Trophoblast cell (in vitro differentiated cells and primary cell): ENCODE results near the gene TBC1D9B.

Experiments
- DNase-seq, 2 donors: peaks; one replicate each; pipeline ENCODE4 v3.0.0-alpha.2; 2016
- H2AFZ ChIP-seq: 2 replicates; pipeline ENCODE4 v1.6.1; 2013; ENCODE audit warnings: low read length, moderate library complexity, mild to moderate bottlenecking; ENCODE audit not compliant: insufficient read depth, poor library complexity
- H2AK5ac ChIP-seq: 2 replicates; pipeline ENCODE4 v1.6.1; 2013; ENCODE audit warnings: mild to moderate bottlenecking, low read length
- H2BK120ac ChIP-seq: 2 replicates; pipeline ENCODE4 v1.6.1; 2013; ENCODE audit warnings: low read length, mild to moderate bottlenecking, moderate library complexity; ENCODE audit not compliant: insufficient read depth, poor library complexity
- H2BK12ac ChIP-seq: 2 replicates; pipeline ENCODE4 v1.6.1; 2013; ENCODE audit warnings: mild to moderate bottlenecking, low read length, moderate library complexity
- H2BK5ac ChIP-seq: 2 replicates; pipeline ENCODE4 v1.6.1; 2013; ENCODE audit warnings: low read length, low read depth, moderate library complexity, mild to moderate bottlenecking; ENCODE audit not compliant: poor library complexity
- H3K14ac ChIP-seq: 2 replicates; pipeline ENCODE4 v1.6.1; 2013; ENCODE audit warnings: mild to moderate bottlenecking, low read length
- H3K18ac ChIP-seq: 2 replicates; pipeline ENCODE4 v1.6.1; 2013; ENCODE audit warnings: mild to moderate bottlenecking, low read length
- H3K23ac ChIP-seq: 2 replicates; pipeline ENCODE4 v1.6.1; 2013; ENCODE audit warnings: low read length
- H3K27ac ChIP-seq: 2 replicates; pipeline ENCODE4 v1.5.1; 2013; ENCODE audit warnings: low read depth, mild to moderate bottlenecking, inconsistent platforms, low read length, moderate library complexity
- H3K27me3 ChIP-seq: 2 replicates; pipeline ENCODE4 v1.6.1; 2013; ENCODE audit warnings: inconsistent platforms, mild to moderate bottlenecking, low read length, moderate library complexity; ENCODE audit not compliant: insufficient read depth
- H3K36me3 ChIP-seq, 2 experiments: 1 replicate in 1 of 2; 2 replicates in 1 of 2; pipeline ENCODE4 v1.6.1; 2013; ENCODE audit warnings: low read length in 2 of 2, mild to moderate bottlenecking in 2 of 2, moderate library complexity in 1 of 2; ENCODE audit not compliant: insufficient read depth in 2 of 2, control insufficient read depth in 1 of 2
- H3K4ac ChIP-seq: 2 replicates; pipeline ENCODE4 v1.6.1; 2013; ENCODE audit warnings: low read depth, mild to moderate bottlenecking, low read length, moderate library complexity
- H3K4me1 ChIP-seq, 2 experiments: 1 replicate in 1 of 2; 2 replicates in 1 of 2; pipeline ENCODE4 v1.6.1; 2013; ENCODE audit warnings: low read length in 2 of 2, mild to moderate bottlenecking in 2 of 2, moderate library complexity in 1 of 2; ENCODE audit not compliant: insufficient read depth in 2 of 2, control insufficient read depth in 1 of 2
- H3K4me2 ChIP-seq: 2 replicates; pipeline ENCODE4 v1.6.1; 2013; ENCODE audit warnings: inconsistent platforms, mild to moderate bottlenecking, low read length, moderate library complexity
- H3K4me3 ChIP-seq: 2 replicates; pipeline ENCODE4 v1.5.1; 2013; ENCODE audit warnings: mild to moderate bottlenecking, low read depth, low read length, inconsistent platforms
- H3K79me1 ChIP-seq: one replicate; pipeline ENCODE4 v1.6.1; 2013; ENCODE audit warnings: low read length
- H3K79me2 ChIP-seq: 2 replicates; pipeline ENCODE4 v1.6.1; 2013; ENCODE audit warnings: low read length, mild to moderate bottlenecking; ENCODE audit not compliant: control insufficient read depth, insufficient read depth, poor library complexity
- H3K9ac ChIP-seq: 2 replicates; pipeline ENCODE4 v1.6.1; 2013; ENCODE audit warnings: mild to moderate bottlenecking, low read length
- H3K9me3 ChIP-seq: 2 replicates; pipeline ENCODE4 v1.6.1; 2013; ENCODE audit warnings: low read depth, mild to moderate bottlenecking, control low read depth, inconsistent platforms, low read length; ENCODE audit not compliant: insufficient read depth
- H4K12ac ChIP-seq: 2 replicates; pipeline ENCODE4 v1.6.1; 2013; ENCODE audit warnings: low read depth, mild to moderate bottlenecking, low read length, moderate library complexity
- H4K8ac ChIP-seq: 2 replicates; pipeline ENCODE4 v1.6.1; 2013; ENCODE audit warnings: low read depth, mild to moderate bottlenecking, low read length, moderate library complexity
- H4K91ac ChIP-seq: one replicate; pipeline ENCODE4 v1.6.1; 2013; ENCODE audit warnings: low read depth, mild to moderate bottlenecking, low read length, moderate library complexity
- WGBS: extraction: QIAGEN DNeasy Blood & Tissue Kit; methylation state at CpG from one replicate; pipeline ENCODE4 v1.1.7; 2013; ENCODE audit warnings: missing lambda C conversion rate; ENCODE audit not compliant: insufficient read length, insufficient coverage; ENCODE audit errors: extremely low coverage; 5-methylcytosine and 5-hydroxymethylcytosine counted together

Gene TBC1D9B

GRCh38 chr5:179913461-179913860 is 5.8 kb upstream of the TBC1D9B start:
- no peaks in the 10 kb centered on the region for H3K79me2 ChIP-seq
- H3K4me1 ChIP-seq, result no peaks in the 10 kb centered on the region
- no peak for DNase-seq
- no peaks in the 10 kb centered on the region for H3K79me1 ChIP-seq
- H3K9ac ChIP-seq, result no peak overlapping the region
- no peak overlapping the region for H3K18ac ChIP-seq
- no peaks in the 10 kb centered on the region for H3K27me3 ChIP-seq
- H3K36me3 ChIP-seq, result no peaks in the 10 kb centered on the region
- H2BK12ac ChIP-seq, result no peak overlapping the region
- H2AFZ ChIP-seq, result no peak overlapping the region
- H3K14ac ChIP-seq, result no peak overlapping the region
- no peak overlapping the region for H3K27ac ChIP-seq
- no peak overlapping the region for H2BK5ac ChIP-seq
- H3K4me3 ChIP-seq, result no peak overlapping the region
- H4K8ac ChIP-seq, result no peak overlapping the region
- no peak overlapping the region for H4K12ac ChIP-seq
- no peaks in the 10 kb centered on the region for H3K9me3 ChIP-seq
- no peak overlapping the region for H2AK5ac ChIP-seq
- no peak overlapping the region for H3K4ac ChIP-seq
- no peak overlapping the region for H3K23ac ChIP-seq
- WGBS, result no CpG with 5 or more reads among the region's 9 CpGs
- H2BK120ac ChIP-seq, result no peak overlapping the region
- no peak overlapping the region for H4K91ac ChIP-seq
- no peak overlapping the region for H3K4me2 ChIP-seq

GRCh38 chr5:179912951-179913350 is 5.3 kb upstream of the TBC1D9B start:
- Histone ChIP-seq H3K14ac (no peak overlapping the region), H3K79me2 (no peaks in the 10 kb centered on the region), H3K4me3 (no peak overlapping the region), H3K23ac (no peak overlapping the region), H2AK5ac (no peak overlapping the region), H2BK12ac (no peak overlapping the region), H3K4me1 (peaks cover 0 to 1% of the 10 kb centered on the region in 2 experiments), H4K8ac (no peak overlapping the region), H4K12ac (no peak overlapping the region), H4K91ac (no peak overlapping the region), H3K36me3 (no peaks in the 10 kb centered on the region), H3K18ac (no peak overlapping the region), H3K4ac (no peak overlapping the region), H2AFZ (no peak overlapping the region), H3K27ac (no peak overlapping the region), H3K27me3 (no peaks in the 10 kb centered on the region), H2BK5ac (no peak overlapping the region), H3K9ac (no peak overlapping the region), H3K79me1 (no peaks in the 10 kb centered on the region), H3K9me3 (no peaks in the 10 kb centered on the region), H2BK120ac (no peak overlapping the region), H3K4me2 (no peak overlapping the region)
- WGBS, result no CpG with 5 or more reads among the region's 19 CpGs
- no peak for DNase-seq

GRCh38 chr5:179912386-179912785 is 4.7 kb upstream of the TBC1D9B start:
- no peak overlapping the region for H2AFZ ChIP-seq
- peaks cover 0 to 2% of the 10 kb centered on the region in 2 experiments for H3K4me1 ChIP-seq
- no peaks in the 10 kb centered on the region for H3K9me3 ChIP-seq
- H3K9ac ChIP-seq, result no peak overlapping the region
- no peak overlapping the region for H3K18ac ChIP-seq
- H4K12ac ChIP-seq, result no peak overlapping the region
- no peak overlapping the region for H4K91ac ChIP-seq
- H3K4me2 ChIP-seq, result no peak overlapping the region
- no peak overlapping the region for H3K4ac ChIP-seq
- H3K27me3 ChIP-seq, result no peaks in the 10 kb centered on the region
- DNase-seq, result no peak
- H2BK5ac ChIP-seq, result no peak overlapping the region
- no peak overlapping the region for H3K4me3 ChIP-seq
- no peak overlapping the region for H2BK12ac ChIP-seq
- no peak overlapping the region for H3K14ac ChIP-seq
- no peak overlapping the region for H4K8ac ChIP-seq
- H3K23ac ChIP-seq, result no peak overlapping the region
- no CpG with 5 or more reads among the region's 7 CpGs for WGBS
- H2AK5ac ChIP-seq, result no peak overlapping the region
- H2BK120ac ChIP-seq, result no peak overlapping the region
- no peak overlapping the region for H3K27ac ChIP-seq
- H3K36me3 ChIP-seq, result no peaks in the 10 kb centered on the region
- peaks cover 2% of the 10 kb centered on the region for H3K79me1 ChIP-seq
- peaks cover 2% of the 10 kb centered on the region for H3K79me2 ChIP-seq

GRCh38 chr5:179909224-179909623 is 1.5 kb upstream of the TBC1D9B start:
- H3K18ac ChIP-seq, result no peak overlapping the region
- peaks cover 4% of the 10 kb centered on the region for H3K79me1 ChIP-seq
- no peak overlapping the region for H4K91ac ChIP-seq
- peaks cover 10 to 12% of the 10 kb centered on the region in 2 experiments for H3K36me3 ChIP-seq
- no peak overlapping the region for H3K9ac ChIP-seq
- H3K79me2 ChIP-seq, result peaks cover 6% of the 10 kb centered on the region
- no peak overlapping the region for H3K4me3 ChIP-seq
- H2BK5ac ChIP-seq, result no peak overlapping the region
- no peak overlapping the region for H3K23ac ChIP-seq
- H3K27me3 ChIP-seq, result no peaks in the 10 kb centered on the region
- no peak overlapping the region for H3K4me2 ChIP-seq
- H3K14ac ChIP-seq, result no peak overlapping the region
- peaks cover 5 to 7% of the 10 kb centered on the region in 2 experiments for H3K4me1 ChIP-seq
- no peak overlapping the region for H4K8ac ChIP-seq
- H2BK120ac ChIP-seq, result no peak overlapping the region
- WGBS, result no CpG with 5 or more reads among the region's 6 CpGs
- no peak overlapping the region for H2AFZ ChIP-seq
- peaks cover 2% of the 10 kb centered on the region for H3K9me3 ChIP-seq
- H3K27ac ChIP-seq, result no peak overlapping the region
- no peak overlapping the region for H2AK5ac ChIP-seq
- no peak overlapping the region for H4K12ac ChIP-seq
- no peak for DNase-seq
- no peak overlapping the region for H3K4ac ChIP-seq
- no peak overlapping the region for H2BK12ac ChIP-seq
